DND-41 (cell line): Measurements from ENCODE around the gene PDE4D.

ENCODE experiments used
- EZH2 ChIP-seq: IDR thresholded peaks from 3 replicates; pipeline ENCODE4 v1.6.1; 2012; ENCODE audit warnings: borderline replicate concordance, low read depth, mild to moderate bottlenecking, moderate library complexity, low read length, inconsistent platforms; ENCODE audit not compliant: severe bottlenecking
- TF ChIP-seq, protein P1 (sequence below): IDR thresholded peaks from 2 replicates; pipeline ENCODE4 v1.5.1; 2012; ENCODE audit warnings: borderline replicate concordance, low read length, moderate library complexity, mild to moderate bottlenecking; ENCODE audit not compliant: poor library complexity, severe bottlenecking; ENCODE audit errors: extremely low read depth

DNA sequence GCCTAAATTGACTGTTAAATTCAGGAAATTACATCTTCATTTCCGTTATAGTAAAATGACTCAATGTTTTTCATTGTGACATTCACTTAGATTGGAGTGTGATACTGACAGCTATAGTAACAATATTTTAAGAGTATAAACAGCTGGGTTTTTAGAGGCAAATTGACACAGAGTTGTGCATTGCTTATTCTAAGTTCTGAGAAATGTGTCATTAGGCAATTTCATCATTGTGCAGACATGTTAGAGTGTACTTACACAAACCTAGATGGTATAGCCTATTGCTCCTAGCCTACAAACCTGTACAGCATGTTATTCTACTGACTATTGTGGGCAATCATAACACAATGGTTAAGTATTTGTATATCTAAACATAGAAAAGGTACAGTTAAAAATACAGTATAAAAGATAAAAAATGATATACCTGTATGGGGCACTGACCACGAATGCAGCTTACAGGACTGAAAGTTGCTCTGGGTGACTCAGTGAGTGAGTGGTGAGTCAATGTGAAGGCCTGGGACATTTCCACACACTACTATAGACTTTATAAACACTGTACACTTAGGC, 132.7 kb downstream of the PDE4D start:
- TF ChIP-seq, protein P1, sequence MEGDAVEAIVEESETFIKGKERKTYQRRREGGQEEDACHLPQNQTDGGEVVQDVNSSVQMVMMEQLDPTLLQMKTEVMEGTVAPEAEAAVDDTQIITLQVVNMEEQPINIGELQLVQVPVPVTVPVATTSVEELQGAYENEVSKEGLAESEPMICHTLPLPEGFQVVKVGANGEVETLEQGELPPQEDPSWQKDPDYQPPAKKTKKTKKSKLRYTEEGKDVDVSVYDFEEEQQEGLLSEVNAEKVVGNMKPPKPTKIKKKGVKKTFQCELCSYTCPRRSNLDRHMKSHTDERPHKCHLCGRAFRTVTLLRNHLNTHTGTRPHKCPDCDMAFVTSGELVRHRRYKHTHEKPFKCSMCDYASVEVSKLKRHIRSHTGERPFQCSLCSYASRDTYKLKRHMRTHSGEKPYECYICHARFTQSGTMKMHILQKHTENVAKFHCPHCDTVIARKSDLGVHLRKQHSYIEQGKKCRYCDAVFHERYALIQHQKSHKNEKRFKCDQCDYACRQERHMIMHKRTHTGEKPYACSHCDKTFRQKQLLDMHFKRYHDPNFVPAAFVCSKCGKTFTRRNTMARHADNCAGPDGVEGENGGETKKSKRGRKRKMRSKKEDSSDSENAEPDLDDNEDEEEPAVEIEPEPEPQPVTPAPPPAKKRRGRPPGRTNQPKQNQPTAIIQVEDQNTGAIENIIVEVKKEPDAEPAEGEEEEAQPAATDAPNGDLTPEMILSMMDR, result no peak
- no peak for TF ChIP-seq EZH2
